Calu3 (cell line): ENCODE measurements around the gene BPIFB6. TPM values are rescaled to one million over a fixed set of nuclear protein-coding genes. Genes with fewer than 3 reads are reported as not detected.
"Not testable (repeated sequence)": the region's sequence is repeated elsewhere in the genome, so short reads cannot be mapped to it uniquely, and the experiment has no call there.

ENCODE experiments used
- BruUV-seq: library from RNA; stranded (reverse); fragments of 400-500 nt; replicated peaks from 2 replicates; lab custom pipeline; 2021; lab: Mats Ljungman, UMichigan
- CTCF ChIA-PET: fragments of 300-600 bp; sonication (Branson Sonifier 250); formaldehyde crosslinking; loops from one replicate; lab custom pipeline; 2022; ENCODE audit warnings: antibody characterized with exemption; lab: Charles Lee
- DNase-seq: peaks from one replicate; pipeline ENCODE4 v3.0.0; 2022
- H3K27ac Mint-ChIP-seq: one replicate; pipeline ENCODE4 v1.8.0; 2022; ENCODE audit warnings: mixed read lengths; ENCODE audit not compliant: unreplicated experiment
- H3K27me3 Mint-ChIP-seq: one replicate; pipeline ENCODE4 v1.8.0; 2022; ENCODE audit warnings: mixed read lengths; ENCODE audit not compliant: unreplicated experiment
- H3K36me3 Mint-ChIP-seq: one replicate; pipeline ENCODE4 v1.8.0; 2022; ENCODE audit warnings: mild to moderate bottlenecking, moderate library complexity, mixed read lengths; ENCODE audit not compliant: insufficient read depth, unreplicated experiment
- H3K4me1 Mint-ChIP-seq: one replicate; pipeline ENCODE4 v1.8.0; 2022; ENCODE audit warnings: mild to moderate bottlenecking, low read depth, mixed read lengths; ENCODE audit not compliant: unreplicated experiment
- H3K4me3 Mint-ChIP-seq: one replicate; pipeline ENCODE4 v1.8.0; 2022; ENCODE audit warnings: mild to moderate bottlenecking, low read depth, moderate library complexity, mixed read lengths; ENCODE audit not compliant: unreplicated experiment
- H3K9me3 Mint-ChIP-seq: one replicate; pipeline ENCODE4 v1.8.0; 2022; ENCODE audit warnings: low read depth, mixed read lengths; ENCODE audit not compliant: unreplicated experiment
- CTCF ChIP-seq: fragments of 200-600 bp; IDR thresholded peaks from one replicate; pipeline ENCODE4 v1.8.0; 2022; ENCODE audit warnings: antibody characterized with exemption; ENCODE audit not compliant: unreplicated experiment
- intact Hi-C: fragments of 100-400 bp; cut with micrococcal nuclease; formaldehyde crosslinking; loops from one replicate; pipeline ENCODE4 v1.10.0; 2022; ENCODE audit not compliant: unreplicated experiment
- total RNA-seq: library from RNA; stranded (reverse); gene quantifications from 2 replicates; pipeline ENCODE4 v1.2.3, GENCODE V29; 2022

Gene BPIFB6
- total RNA-seq, 1 experiment from 2014 or later: not detected

- H3K36me3 Mint-ChIP-seq: no peaks in the 10 kb centered on the region
- H3K4me1 Mint-ChIP-seq: no peaks in the 10 kb centered on the region
- TF ChIP-seq CTCF: no peak
- no peak overlapping the region for H3K4me3 Mint-ChIP-seq
- CTCF ChIA-PET: interaction anchor here (1.2 kb wide), 1 partner anchor 11 kb away, joined by 3 read pairs; the partner anchor contains the start of gene BPIFB3
- H3K27ac Mint-ChIP-seq: no peak overlapping the region
- H3K9me3 Mint-ChIP-seq: no peaks in the 10 kb centered on the region
- peaks cover 99% of the 10 kb centered on the region for H3K27me3 Mint-ChIP-seq
- no TSS peak for BruUV-seq
- DNase-seq: no peak
- intact Hi-C loops: no loop called here
Observed at GRCh38 chr20:33042983-33043730, 11.7 kb downstream of the BPIFB6 start.

GRCh38 chr20:33043731-33044181, 12.3 kb downstream of the BPIFB6 start:
- CTCF ChIA-PET: no interaction called here
- Mint-ChIP-seq H3K4me3 (no peak overlapping the region), H3K36me3 (no peaks in the 10 kb centered on the region), H3K27ac (no peak overlapping the region), H3K9me3 (no peaks in the 10 kb centered on the region), H3K4me1 (no peaks in the 10 kb centered on the region), H3K27me3 (peaks cover 99% of the 10 kb centered on the region)
- no TSS peak for BruUV-seq
- DNase-seq: no peak
- intact Hi-C loops: no loop called here
- no peak for TF ChIP-seq CTCF

GRCh38 chr20:33045129-33045721, 13.8 kb downstream of the BPIFB6 start:
- DNase-seq, CTCF ChIA-PET, H3K9me3 Mint-ChIP-seq, intact Hi-C loops, BruUV-seq, H3K4me1 Mint-ChIP-seq, H3K36me3 Mint-ChIP-seq, H3K27ac Mint-ChIP-seq, H3K4me3 Mint-ChIP-seq: not testable (repeated sequence)
- peaks cover 99% of the 10 kb centered on the region for H3K27me3 Mint-ChIP-seq

- CTCF ChIA-PET: no interaction called here
- TF ChIP-seq CTCF: no peak
- Mint-ChIP-seq H3K4me3 (no peak overlapping the region), H3K27ac (no peak overlapping the region), H3K9me3 (no peaks in the 10 kb centered on the region), H3K36me3 (no peaks in the 10 kb centered on the region), H3K4me1 (no peaks in the 10 kb centered on the region), H3K27me3 (peaks cover 94% of the 10 kb centered on the region)
- no TSS peak for BruUV-seq
- intact Hi-C loops: no loop called here
- no peak for DNase-seq
Observed at GRCh38 chr20:33046412-33046811, 15.0 kb downstream of the BPIFB6 start.
